NCI-H2171 (cell line): Measurements from ENCODE around the gene KDM5D.

Source experiments
- DNase-seq: peaks from one replicate; lab custom pipeline; 2025; lab: John Stamatoyannopoulos, UW

Gene KDM5D

GRCh38 chrY:19744381-19745378 lies at the start of gene KDM5D:
TSS of gene KDM5D (minus strand) at chrY:19744726. CDS start at chrY:19744534, 192 bp downstream.
- peak; percentile 56 for DNase-seq

GRCh38 chrY:19768375-19768774 lies 23.8 kb upstream of the KDM5D start:
- DNase-seq: no peak

DNA sequence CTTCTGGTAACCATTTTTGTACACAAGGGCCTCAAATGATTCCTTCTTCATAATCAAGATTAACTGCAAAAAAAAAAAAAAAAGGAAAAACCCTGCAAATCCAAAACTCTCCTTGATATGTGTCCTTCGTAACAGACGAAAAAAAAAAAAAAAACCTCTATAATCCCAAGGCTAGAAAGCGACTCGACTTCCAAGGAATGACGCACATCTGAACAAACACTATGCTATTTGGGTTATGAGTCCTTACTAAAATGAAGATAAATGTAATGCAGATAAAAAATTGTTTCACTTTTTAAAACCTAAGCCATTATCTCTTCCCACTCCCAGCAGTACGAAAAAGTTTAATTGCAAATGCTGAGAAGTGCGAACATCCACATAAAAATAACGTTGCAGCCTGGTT lies 1.2 kb downstream of the KDM5D start:
- DNase-seq: no peak

- DNase-seq: no peak
These were observed 2.4 kb downstream of the KDM5D start for GRCh38 chrY:19742153-19742552.

DNA sequence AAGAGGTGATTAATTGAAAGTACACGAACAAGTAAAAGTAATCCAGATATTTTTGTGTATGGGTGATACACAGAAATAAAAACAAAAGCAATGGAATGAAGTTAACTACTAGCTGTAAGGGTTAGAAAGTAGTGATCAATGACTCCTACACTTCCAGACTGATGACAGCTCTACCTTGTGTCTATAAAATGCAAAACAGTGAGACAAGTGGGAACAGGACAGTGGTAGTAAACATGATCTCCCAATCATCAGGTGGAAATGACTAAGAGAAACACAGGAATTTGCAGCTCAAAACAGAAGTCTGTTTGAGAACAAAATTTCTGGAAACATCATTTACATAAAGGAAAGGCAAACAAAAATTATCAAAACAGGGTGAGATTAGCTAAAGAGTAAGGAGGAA lies 10.1 kb downstream of the KDM5D start:
- no peak for DNase-seq

DNA sequence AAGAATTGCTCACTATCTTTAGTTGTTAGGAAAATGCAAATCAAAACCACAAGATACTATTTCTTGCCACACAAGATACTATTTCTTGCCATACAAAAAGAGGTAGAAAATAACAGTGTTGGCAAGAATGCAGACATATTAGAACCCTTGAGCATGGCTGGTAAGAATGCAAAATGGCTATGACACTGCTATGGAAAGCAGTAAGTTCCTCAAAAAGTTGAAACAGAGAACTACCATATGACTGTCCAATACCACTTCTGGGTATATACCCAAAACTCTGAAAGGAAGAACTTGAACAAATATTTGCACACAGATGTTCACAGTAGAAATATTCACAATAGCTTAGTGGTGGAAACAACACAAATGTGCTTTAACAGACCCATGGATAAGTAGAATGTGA lies 26.6 kb downstream of the KDM5D start:
- DNase-seq: no peak

- no peak for DNase-seq
These were observed 27.4 kb downstream of the KDM5D start for GRCh38 chrY:19717146-19717545.

GRCh38 chrY:19715226-19715625 lies 29.3 kb downstream of the KDM5D start:
- no peak for DNase-seq

DNA sequence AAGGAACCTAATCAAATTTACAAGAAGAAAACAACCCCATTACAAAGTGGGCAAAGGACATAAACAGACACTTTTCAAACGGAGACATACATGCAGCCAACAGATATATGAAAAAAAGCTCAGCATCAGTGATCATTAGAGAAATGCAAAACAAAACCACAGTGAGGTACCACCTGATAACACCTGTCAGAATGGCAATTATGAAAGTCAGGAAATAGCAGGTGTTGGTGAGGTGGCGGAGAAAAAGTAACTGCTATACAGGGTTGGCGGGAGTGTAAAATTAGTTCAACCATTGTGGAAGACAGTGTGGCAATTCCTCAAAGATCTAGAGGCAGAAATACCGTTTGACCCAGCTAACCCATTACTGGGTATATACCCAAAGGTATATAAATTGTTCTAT lies 31.1 kb downstream of the KDM5D start:
- no peak for DNase-seq

DNA sequence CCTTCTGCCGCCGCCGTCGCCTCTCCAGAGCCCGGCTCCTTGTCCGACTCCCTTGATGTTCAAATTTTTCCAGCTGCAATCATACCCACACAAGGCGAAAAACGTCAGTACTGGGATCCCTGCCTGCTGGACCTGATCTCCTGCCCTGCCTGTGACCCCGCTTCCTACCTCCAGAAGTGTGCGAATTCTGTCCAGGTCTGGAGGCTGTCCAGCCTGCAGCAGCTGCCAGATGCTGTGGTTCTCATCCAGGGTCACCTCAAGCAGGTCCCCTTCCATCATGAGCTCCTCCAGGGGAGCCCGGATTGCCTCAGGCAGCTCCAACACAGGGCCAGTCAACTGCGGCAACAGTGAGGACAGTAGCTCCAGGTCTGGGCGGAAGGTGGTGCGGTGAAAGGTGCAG lies 38.3 kb downstream of the KDM5D start:
- DNase-seq: no peak

- DNase-seq: no peak
These were observed 46.0 kb downstream of the KDM5D start for GRCh38 chrY:19698495-19698894.

GRCh38 chrY:19680821-19681220 lies 63.7 kb downstream of the KDM5D start:
- DNase-seq: no peak
